PC-3 (cell line): ENCODE results near the gene AGRN. TPM values are rescaled to one million over a fixed set of nuclear protein-coding genes. Genes with fewer than 3 reads are reported as not detected.

ENCODE experiments used
- ATAC-seq: fragments of 200-7000 bp; cut with Tn5 transposase; 2 replicates; pipeline ENCODE4 v1.9.1; 2020; ENCODE audit warnings: mild to moderate bottlenecking, moderate library complexity
- BruUV-seq: library from RNA; stranded (reverse); fragments of 400-500 nt; replicated peaks from 2 replicates; lab custom pipeline; 2021; lab: Mats Ljungman, UMichigan
- CTCF ChIA-PET: fragments of 300-600 bp; sonication (Branson Sonifier 250); formaldehyde crosslinking; loops from one replicate; lab custom pipeline; 2022; ENCODE audit warnings: antibody characterized with exemption; lab: Charles Lee
- POLR2A ChIA-PET: fragments of 300-600 bp; sonication (Branson Sonifier 250); formaldehyde crosslinking; loops from one replicate; lab custom pipeline; 2022; ENCODE audit warnings: antibody characterized with exemption; ENCODE audit not compliant: unreplicated experiment; lab: Charles Lee
- DNase-seq: peaks from one replicate; pipeline ENCODE4 v3.0.0-alpha.2; 2015
- H2AFZ ChIP-seq: fragments of 300-600 bp; sonication (generic); 2 replicates; pipeline ENCODE4 v1.6.0; 2016; ENCODE audit warnings: antibody characterized with exemption, low read length
- H3F3A ChIP-seq: fragments of 300-600 bp; sonication (generic); one replicate; pipeline ENCODE4 v1.6.0; 2017; ENCODE audit warnings: antibody characterized with exemption, low read length, control low read depth, mild to moderate bottlenecking; ENCODE audit not compliant: unreplicated experiment
- H3K27ac ChIP-seq: fragments of 300-600 bp; sonication (generic); 2 replicates; pipeline ENCODE4 v1.5.1; 2016; ENCODE audit warnings: mild to moderate bottlenecking, low read length
- H3K27me3 ChIP-seq: fragments of 300-600 bp; sonication (generic); 2 replicates; pipeline ENCODE4 v1.6.1; 2016; ENCODE audit warnings: low read length, mixed read lengths
- H3K36me3 ChIP-seq: fragments of 300-600 bp; sonication (generic); 2 replicates; pipeline ENCODE4 v1.6.1; 2016; ENCODE audit warnings: low read depth, mixed run types, low read length, mixed read lengths
- H3K4me1 ChIP-seq: fragments of 300-600 bp; sonication (generic); 2 replicates; pipeline ENCODE4 v1.5.1; 2016; ENCODE audit warnings: low read length; ENCODE audit not compliant: insufficient read depth
- H3K4me2 ChIP-seq: fragments of 300-600 bp; sonication (generic); 2 replicates; pipeline ENCODE4 v1.6.0; 2016; ENCODE audit warnings: low read length
- H3K4me3 ChIP-seq: fragments of 300-600 bp; sonication (generic); 2 replicates; pipeline ENCODE4 v1.5.1; 2016; ENCODE audit warnings: mild to moderate bottlenecking, low read length, mixed read lengths
- H3K79me2 ChIP-seq: fragments of 300-600 bp; sonication (generic); 2 replicates; pipeline ENCODE4 v1.6.1; 2017; ENCODE audit warnings: low read length, mixed read lengths
- H3K9ac ChIP-seq: fragments of 300-600 bp; sonication (generic); 2 replicates; pipeline ENCODE4 v1.6.0; 2016; ENCODE audit warnings: mild to moderate bottlenecking, low read length
- H3K9me2 ChIP-seq: fragments of 300-600 bp; sonication (generic); replicated peaks from 2 replicates; pipeline ENCODE4 v1.6.1; 2016; ENCODE audit warnings: mixed run types, low read length, mixed read lengths
- H3K9me3 ChIP-seq: fragments of 300-600 bp; sonication (generic); 2 replicates; pipeline ENCODE4 v1.6.1; 2016; ENCODE audit warnings: low read length, mixed read lengths
- H4K20me1 ChIP-seq: fragments of 300-600 bp; sonication (generic); 2 replicates; pipeline ENCODE4 v1.6.1; 2016; ENCODE audit warnings: low read length, mixed read lengths
- CTCF ChIP-seq: fragments of 300-600 bp; sonication (generic); conservative IDR thresholded peaks from 2 replicates; pipeline ENCODE4 v1.5.1; 2017; ENCODE audit warnings: antibody characterized with exemption, low read depth, mild to moderate bottlenecking, low read length
- EZH2 ChIP-seq: fragments of 300-600 bp; sonication (generic); IDR thresholded peaks from one replicate; pipeline ENCODE4 v1.6.1; 2017; ENCODE audit warnings: antibody characterized with exemption, mild to moderate bottlenecking, low read length; ENCODE audit not compliant: unreplicated experiment
- EZH2phosphoT487 ChIP-seq: fragments of 300-600 bp; sonication (generic); IDR thresholded peaks from 2 replicates; pipeline ENCODE4 v1.6.1; 2018; ENCODE audit warnings: mild to moderate bottlenecking, antibody characterized with exemption, low read length, borderline replicate concordance
- intact Hi-C: fragments of 100-400 bp; cut with micrococcal nuclease; formaldehyde crosslinking; loops from 2 replicates; pipeline ENCODE4 v1.9.0; 2023
- total RNA-seq: library from RNA; depleted of rRNA; stranded (reverse); fragments of >200 nt; gene quantifications from 2 replicates; pipeline ENCODE4 v1.2.3, GENCODE V29; 2014

AGRN gene
- total RNA-seq, 1 experiment from 2014 or later, result 273 TPM

GRCh38 chr1:1019122-1019999 is 559 bp upstream of the AGRN start:
- Histone ChIP-seq H3K79me2 (peaks cover 55% of the 10 kb centered on the region), H4K20me1 (peaks cover 18% of the 10 kb centered on the region), H3K27me3 (no peaks in the 10 kb centered on the region), H3K9me3 (no peaks in the 10 kb centered on the region), H3K9me2 (no peaks in the 10 kb centered on the region), H3K4me1 (peaks cover 44% of the 10 kb centered on the region), H2AFZ (no peak overlapping the region), H3F3A (no peaks in the 10 kb centered on the region), H3K9ac (no peak overlapping the region), H3K4me2 (peak overlapping the region; percentile 64), H3K27ac (no peak overlapping the region), H3K4me3 (peak overlapping the region; percentile 37; the same call in 1 of the 2 replicates), H3K36me3 (peaks cover 18% of the 10 kb centered on the region; the same call in 1 of the 2 replicates)
- BruUV-seq, result no TSS peak
- ChIA-PET POLR2A (interaction anchor here (0.9 kb wide), 1 partner anchor 19 kb away, joined by 5 read pairs; the partner anchor contains the start of gene HES4), CTCF (interaction anchor here (0.6 to 1.5 kb wide), 9 partner anchors 17 to 272 kb away, joined by 3 to 10 read pairs (median 4); no protein-coding TSS in a partner anchor)
- TF ChIP-seq EZH2 (no peak), EZH2phosphoT487 (no peak), CTCF (peak; percentile 50)
- ATAC-seq (peak; percentile 56), DNase-seq (peak; percentile 96)
- intact Hi-C loops, result no loop called here

GRCh38 chr1:1020415-1021009 is 592 bp downstream of the AGRN start:
- H3K79me2 ChIP-seq, result peaks cover 55% of the 10 kb centered on the region
- H3K9ac ChIP-seq, result peak overlapping the region; percentile 93
- ChIA-PET CTCF (interaction anchor here (0.6 kb wide), 2 partner anchors 19 to 44 kb away, joined by 3 to 4 read pairs; no protein-coding TSS in a partner anchor), POLR2A (interaction anchor here (0.6 kb wide), 1 partner anchor 380 kb away, joined by 10 read pairs; no protein-coding TSS in a partner anchor)
- no peaks in the 10 kb centered on the region for H3F3A ChIP-seq
- intact Hi-C loops, result no loop called here
- H2AFZ ChIP-seq, result no peak overlapping the region
- H3K36me3 ChIP-seq, result peaks cover 23% of the 10 kb centered on the region; the same call in 1 of the 2 replicates
- no peak for TF ChIP-seq EZH2phosphoT487
- no peak for TF ChIP-seq EZH2
- no peak for TF ChIP-seq CTCF
- H3K4me2 ChIP-seq, result peak overlapping the region; percentile 99
- H3K9me3 ChIP-seq, result no peaks in the 10 kb centered on the region
- no TSS peak for BruUV-seq
- H3K27me3 ChIP-seq, result no peaks in the 10 kb centered on the region
- H3K4me3 ChIP-seq, result peak overlapping the region; percentile 84
- H4K20me1 ChIP-seq, result peaks cover 23% of the 10 kb centered on the region
- peak overlapping the region; percentile 96 for H3K27ac ChIP-seq
- DNase-seq, result peak; percentile 43
- H3K9me2 ChIP-seq, result no peaks in the 10 kb centered on the region
- ATAC-seq, result peak; percentile 3; the same call in 1 of the 2 replicates
- peaks cover 43% of the 10 kb centered on the region for H3K4me1 ChIP-seq
